Lower leg skin (tissue), 3 donors: ENCODE results near the gene SMAP1.

Experiments
- CTCF ChIP-seq, 3 donors: fragments of 450-650 bp; IDR thresholded peaks; one replicate each; pipeline ENCODE4 v1.5.1; 2016; ENCODE audit warnings: antibody characterized with exemption in 3 of 3, mild to moderate bottlenecking in 3 of 3, moderate library complexity in 2 of 3
- POLR2A ChIP-seq, 2 donors: fragments of 450-650 bp; IDR thresholded peaks; one replicate each; pipeline ENCODE4 v1.6.1; 2016 to 2017; ENCODE audit warnings: antibody characterized with exemption in 2 of 2, mild to moderate bottlenecking in 1 of 2, moderate library complexity in 1 of 2

GRCh38 chr6:70673601-70674000 is 5.9 kb downstream of the SMAP1 start:
- TF ChIP-seq CTCF (IDR thresholded peaks at IDR 0.05) (no peak), POLR2A (IDR thresholded peaks at IDR 0.05) (no peak)
